BLaER1 treated with 17β-estradiol and CSF1 and Interleukin-3, amounts not matched to agents 10 nM and 100 nM (cell line): ENCODE measurements around the gene DCAF8.

Source experiments
- H3K27ac ChIP-seq, 11 experiments: shearing (Covaris generic); formaldehyde crosslinking; 2 replicates each; pipeline ENCODE4 v1.8.1; 2022
- H3K27me3 ChIP-seq, 11 experiments: shearing (Covaris generic); formaldehyde crosslinking; 2 replicates each; pipeline ENCODE4 v1.8.1; 2022
- H3K36me3 ChIP-seq, 11 experiments: shearing (Covaris generic); formaldehyde crosslinking; 2 replicates each; pipeline ENCODE4 v1.8.1; 2022
- H3K4me1 ChIP-seq, 10 experiments: shearing (Covaris generic); formaldehyde crosslinking; 2 replicates each; pipeline ENCODE4 v1.8.1; 2022
- H3K4me2 ChIP-seq, 11 experiments: shearing (Covaris generic); formaldehyde crosslinking; 2 replicates each; pipeline ENCODE4 v1.8.1; 2022
- H3K4me3 ChIP-seq, 10 experiments: shearing (Covaris generic); formaldehyde crosslinking; 2 replicates each; pipeline ENCODE4 v1.8.1; 2022
- H3K9ac ChIP-seq, 11 experiments: shearing (Covaris generic); formaldehyde crosslinking; 2 replicates each; pipeline ENCODE4 v1.8.1; 2022
- H3K9me3 ChIP-seq, 11 experiments: shearing (Covaris generic); formaldehyde crosslinking; replicated peaks in 1 of 11; 2 replicates each; pipeline ENCODE4 v1.8.1; 2022
- H4K20me1 ChIP-seq, 11 experiments: shearing (Covaris generic); formaldehyde crosslinking; 2 replicates each; pipeline ENCODE4 v1.8.1; 2022
- Cebpa-rat ChIP-seq, 11 experiments: shearing (Covaris generic); IDR thresholded peaks; 2 replicates each; pipeline ENCODE4 v1.8.1; 2022

DCAF8 gene

GRCh38 chr1:160243767-160244166, 18.6 kb downstream of the DCAF8 start:
- H3K4me3 ChIP-seq, result no peak overlapping the region
- no peak overlapping the region for H3K9ac ChIP-seq
- no peak overlapping the region for H3K27ac ChIP-seq
- no peaks in the 10 kb centered on the region for H3K4me1 ChIP-seq
- peaks cover 32 to 90% (median 74%) of the 10 kb centered on the region in 11 experiments; a peak in 20 of 22 replicates for H4K20me1 ChIP-seq
- peaks cover 56 to 90% (median 72%) of the 10 kb centered on the region in 11 experiments for H3K36me3 ChIP-seq
- no peaks in the 10 kb centered on the region for H3K9me3 ChIP-seq
- H3K27me3 ChIP-seq, result no peaks in the 10 kb centered on the region
- H3K4me2 ChIP-seq, result no peak overlapping the region
- no peak for TF ChIP-seq Cebpa-rat (IDR thresholded peaks at IDR 0.05)

- Histone ChIP-seq H3K4me1 (no peaks in the 10 kb centered on the region), H3K4me3 (no peak overlapping the region), H3K9me3 (no peaks in the 10 kb centered on the region), H3K9ac (no peak overlapping the region; a peak in 1 of 22 replicates), H3K27ac (no peak overlapping the region), H4K20me1 (peaks cover 14 to 52% (median 39%) of the 10 kb centered on the region in 11 experiments; a peak in 18 of 22 replicates), H3K27me3 (no peaks in the 10 kb centered on the region), H3K4me2 (no peak overlapping the region), H3K36me3 (peaks cover 94 to 100% (median 99%) of the 10 kb centered on the region in 11 experiments)
- TF ChIP-seq Cebpa-rat (IDR thresholded peaks at IDR 0.05), result no peak
Measured at GRCh38 chr1:160239582-160240299, 22.6 kb downstream of the DCAF8 start.

- Histone ChIP-seq H3K4me1 (no peaks in the 10 kb centered on the region), H3K9ac (no peak overlapping the region; a peak in 1 of 22 replicates), H3K36me3 (peaks cover 97 to 100% (median 100%) of the 10 kb centered on the region in 11 experiments), H3K27me3 (no peaks in the 10 kb centered on the region), H3K9me3 (no peaks in the 10 kb centered on the region), H3K4me3 (no peak overlapping the region), H3K27ac (no peak overlapping the region), H4K20me1 (peaks cover 9 to 49% (median 28%) of the 10 kb centered on the region in 11 experiments; a peak in 16 of 22 replicates), H3K4me2 (no peak overlapping the region)
- TF ChIP-seq Cebpa-rat (IDR thresholded peaks at IDR 0.05), result no peak
Measured at GRCh38 chr1:160238408-160238807, 23.9 kb downstream of the DCAF8 start.

- H3K36me3 ChIP-seq, result peaks cover 97 to 100% (median 100%) of the 10 kb centered on the region in 11 experiments
- no peak overlapping the region for H3K9ac ChIP-seq
- H3K4me2 ChIP-seq, result no peak overlapping the region
- H4K20me1 ChIP-seq, result peaks cover 3 to 46% (median 23%) of the 10 kb centered on the region in 11 experiments; a peak in 14 of 22 replicates
- H3K27ac ChIP-seq, result no peak overlapping the region
- no peak for TF ChIP-seq Cebpa-rat (IDR thresholded peaks at IDR 0.05)
- no peaks in the 10 kb centered on the region for H3K9me3 ChIP-seq
- H3K27me3 ChIP-seq, result no peaks in the 10 kb centered on the region
- no peak overlapping the region for H3K4me3 ChIP-seq
- no peaks in the 10 kb centered on the region for H3K4me1 ChIP-seq
Measured at GRCh38 chr1:160237558-160237957, 24.8 kb downstream of the DCAF8 start.

- H3K4me2 ChIP-seq, result no peak overlapping the region
- H3K9me3 ChIP-seq, result no peaks in the 10 kb centered on the region
- TF ChIP-seq Cebpa-rat (IDR thresholded peaks at IDR 0.05), result no peak
- H3K4me1 ChIP-seq, result no peaks in the 10 kb centered on the region
- H3K4me3 ChIP-seq, result no peak overlapping the region
- H3K27me3 ChIP-seq, result no peaks in the 10 kb centered on the region
- peaks cover 97 to 100% (median 100%) of the 10 kb centered on the region in 11 experiments for H3K36me3 ChIP-seq
- no peak overlapping the region for H3K9ac ChIP-seq
- peaks cover 0 to 41% (median 20%) of the 10 kb centered on the region in 11 experiments; a peak in 12 of 22 replicates for H4K20me1 ChIP-seq
- no peak overlapping the region for H3K27ac ChIP-seq
Measured at GRCh38 chr1:160236806-160237205, 25.5 kb downstream of the DCAF8 start.

GRCh38 chr1:160232911-160233310, 29.4 kb downstream of the DCAF8 start:
- Histone ChIP-seq H3K4me1 (no peaks in the 10 kb centered on the region), H3K4me2 (no peak overlapping the region), H3K9me3 (no peaks in the 10 kb centered on the region), H3K27me3 (no peaks in the 10 kb centered on the region), H3K36me3 (peaks cover 98 to 100% (median 100%) of the 10 kb centered on the region in 11 experiments), H3K9ac (no peak overlapping the region), H4K20me1 (peaks cover 0 to 18% (median 9%) of the 10 kb centered on the region in 11 experiments; a peak in 10 of 22 replicates), H3K4me3 (no peak overlapping the region), H3K27ac (no peak overlapping the region)
- TF ChIP-seq Cebpa-rat (IDR thresholded peaks at IDR 0.05), result no peak

- Histone ChIP-seq H3K27me3 (no peaks in the 10 kb centered on the region), H3K27ac (no peak overlapping the region), H3K4me3 (no peak overlapping the region), H4K20me1 (peaks cover 0 to 18% (median 4%) of the 10 kb centered on the region in 11 experiments; a peak in 9 of 22 replicates), H3K36me3 (peaks cover 99 to 100% (median 100%) of the 10 kb centered on the region in 11 experiments), H3K9me3 (no peaks in the 10 kb centered on the region), H3K4me2 (no peak overlapping the region), H3K4me1 (peaks cover 0 to 18% (median 0%) of the 10 kb centered on the region in 10 experiments; a peak in 2 of 20 replicates), H3K9ac (no peak overlapping the region)
- no peak for TF ChIP-seq Cebpa-rat (IDR thresholded peaks at IDR 0.05)
Measured at GRCh38 chr1:160228431-160228830, 33.9 kb downstream of the DCAF8 start.

- TF ChIP-seq Cebpa-rat (IDR thresholded peaks at IDR 0.05), result no peak
- Histone ChIP-seq H3K36me3 (peaks cover 99 to 100% (median 100%) of the 10 kb centered on the region in 11 experiments), H3K27ac (no peak overlapping the region), H3K4me2 (no peak overlapping the region), H3K9me3 (no peaks in the 10 kb centered on the region), H3K4me3 (no peak overlapping the region), H3K9ac (no peak overlapping the region; a peak in 1 of 22 replicates), H4K20me1 (peaks cover 0 to 14% (median 0%) of the 10 kb centered on the region in 11 experiments; a peak in 5 of 22 replicates), H3K4me1 (peaks cover 0 to 18% (median 0%) of the 10 kb centered on the region in 10 experiments; a peak in 2 of 20 replicates), H3K27me3 (no peaks in the 10 kb centered on the region)
Measured at GRCh38 chr1:160227561-160227960, 34.8 kb downstream of the DCAF8 start.

GRCh38 chr1:160227034-160227433, 35.3 kb downstream of the DCAF8 start:
- no peak for TF ChIP-seq Cebpa-rat (IDR thresholded peaks at IDR 0.05)
- peaks cover 99 to 100% (median 100%) of the 10 kb centered on the region in 11 experiments for H3K36me3 ChIP-seq

More at GRCh38 chr1:160227034-160227433, 35.3 kb downstream of the DCAF8 start:
- Histone ChIP-seq H3K4me1 (peaks cover 0 to 18% (median 0%) of the 10 kb centered on the region in 10 experiments; a peak in 2 of 20 replicates), H3K4me2 (no peak overlapping the region), H3K27me3 (no peaks in the 10 kb centered on the region), H3K9ac (no peak overlapping the region; a peak in 1 of 22 replicates), H3K9me3 (no peaks in the 10 kb centered on the region), H3K4me3 (no peak overlapping the region), H3K27ac (no peak overlapping the region), H4K20me1 (peaks cover 0 to 14% (median 0%) of the 10 kb centered on the region in 11 experiments; a peak in 5 of 22 replicates)
